TTC549 (cell line): ENCODE measurements around the gene CHORDC1.
"Not testable (repeated sequence)": the region's sequence is repeated elsewhere in the genome, so short reads cannot be mapped to it uniquely, and the experiment has no call there.

Experiments used
- FAIRE-seq: peaks from 2 replicates; lab custom pipeline; 2012; peaks lifted over from hg19 to GRCh38; lab: Jason Lieb, UNC

CHORDC1 gene

GRCh38 chr11:90222459-90223247 lies at the start of gene CHORDC1:
Gene CHORDC1, minus strand, starts transcription at chr11:90223049. Its CDS starts 95 bp downstream, at chr11:90222954.
- FAIRE-seq: no peak

- FAIRE-seq: no peak
Measured at GRCh38 chr11:90257158-90257525, 34.3 kb upstream of the CHORDC1 start.

GRCh38 chr11:90256404-90257157 lies 33.7 kb upstream of the CHORDC1 start:
- FAIRE-seq: no peak

GRCh38 chr11:90254065-90254464 lies 31.2 kb upstream of the CHORDC1 start:
- no peak for FAIRE-seq

- no peak for FAIRE-seq
Measured at GRCh38 chr11:90252053-90252452, 29.2 kb upstream of the CHORDC1 start.

- FAIRE-seq: no peak
Measured at GRCh38 chr11:90251599-90251998, 28.8 kb upstream of the CHORDC1 start.

GRCh38 chr11:90250970-90251369 lies 28.1 kb upstream of the CHORDC1 start:
- FAIRE-seq: no peak

- no peak for FAIRE-seq
Measured at GRCh38 chr11:90246468-90246867, 23.6 kb upstream of the CHORDC1 start.

- FAIRE-seq: no peak
Measured at GRCh38 chr11:90243534-90243933, 20.7 kb upstream of the CHORDC1 start.

- no peak for FAIRE-seq
Measured at GRCh38 chr11:90242894-90243416, 20.1 kb upstream of the CHORDC1 start.

GRCh38 chr11:90241414-90241813 lies 18.6 kb upstream of the CHORDC1 start:
- no peak for FAIRE-seq

- FAIRE-seq: not testable (repeated sequence)
Measured at GRCh38 chr11:90239967-90240636, 17.3 kb upstream of the CHORDC1 start.

GRCh38 chr11:90237004-90237403 lies 14.2 kb upstream of the CHORDC1 start:
- no peak for FAIRE-seq

- no peak for FAIRE-seq
Measured at GRCh38 chr11:90235526-90235925, 12.7 kb upstream of the CHORDC1 start.

GRCh38 chr11:90234977-90235376 lies 12.1 kb upstream of the CHORDC1 start:
- FAIRE-seq: no peak

- FAIRE-seq: no peak
Measured at GRCh38 chr11:90229791-90230190, 6.9 kb upstream of the CHORDC1 start.

- FAIRE-seq: no peak
Measured at GRCh38 chr11:90228056-90228455, 5.2 kb upstream of the CHORDC1 start.

GRCh38 chr11:90223248-90223585 lies 368 bp upstream of the CHORDC1 start:
- FAIRE-seq: no peak

GRCh38 chr11:90221803-90222458 lies 918 bp downstream of the CHORDC1 start:
- FAIRE-seq: no peak

- no peak for FAIRE-seq
Measured at GRCh38 chr11:90220391-90220790, 2.5 kb downstream of the CHORDC1 start.

- FAIRE-seq: no peak
Measured at GRCh38 chr11:90219438-90219837, 3.4 kb downstream of the CHORDC1 start.

GRCh38 chr11:90218606-90219005 lies 4.2 kb downstream of the CHORDC1 start:
- no peak for FAIRE-seq
